ENCODE measurements around the gene PXK. TPM values are rescaled to one million over a fixed set of nuclear protein-coding genes. Genes with fewer than 3 reads are reported as not detected.

The PXK gene
- total RNA-seq, 4 donors from 2014 or later: 28.2 to 35.3 (median 30.3) TPM

- 62% methylated on average over 4 of the region's 4 CpGs for WGBS
- no peaks in the 10 kb centered on the region for H3K9me3 ChIP-seq
- no peak for DNase-seq (ENCODE audit: extremely low spot score)
- H3K27ac ChIP-seq (replicated peaks in 1 of 4): no peak overlapping the region
- intact Hi-C loops (cut with DNase I): no loop called here
- no peaks in the 10 kb centered on the region for H3K27me3 ChIP-seq
- H3K4me3 ChIP-seq: no peak overlapping the region
- no peak for TF ChIP-seq POLR2A (IDR thresholded peaks at IDR 0.05; ENCODE audit: low read depth)
- TF ChIP-seq CTCF (IDR thresholded peaks at IDR 0.05): no peak
- TF ChIP-seq EP300 (IDR thresholded peaks at IDR 0.05): no peak
- no peak for TF ChIP-seq POLR2AphosphoS5 (IDR thresholded peaks at IDR 0.05)
- peaks cover 31 to 49% (median 40%) of the 10 kb centered on the region in 4 donors for H3K4me1 ChIP-seq
- H3K36me3 ChIP-seq: peaks cover 0 to 23% (median 13%) of the 10 kb centered on the region in 4 donors
These were observed 51.2 kb downstream of the PXK start for GRCh38 chr3:58383904-58384303.

- Histone ChIP-seq H3K4me1 (peaks cover 34 to 55% (median 46%) of the 10 kb centered on the region in 4 donors), H3K27me3 (no peaks in the 10 kb centered on the region), H3K4me3 (no peak overlapping the region), H3K36me3 (peaks cover 0 to 23% (median 13%) of the 10 kb centered on the region in 4 donors), H3K9me3 (no peaks in the 10 kb centered on the region), H3K27ac (replicated peaks in 1 of 4) (peak overlapping the region in 1 of 4 donors; percentile 6)
- 84% methylated on average over 3 of the region's 3 CpGs for WGBS
- DNase-seq (ENCODE audit: extremely low spot score): no peak
- intact Hi-C loops (cut with DNase I): no loop called here
- TF ChIP-seq POLR2A (IDR thresholded peaks at IDR 0.05; ENCODE audit: low read depth) (no peak), POLR2AphosphoS5 (IDR thresholded peaks at IDR 0.05) (no peak), CTCF (IDR thresholded peaks at IDR 0.05) (no peak), EP300 (IDR thresholded peaks at IDR 0.05) (no peak)
These were observed 51.8 kb downstream of the PXK start for GRCh38 chr3:58384381-58385090.

- H3K36me3 ChIP-seq: peaks cover 0 to 32% (median 16%) of the 10 kb centered on the region in 4 donors
- TF ChIP-seq POLR2AphosphoS5 (IDR thresholded peaks at IDR 0.05) (peak in 1 of 2 donors; percentile 34), CTCF (IDR thresholded peaks at IDR 0.05) (no peak), POLR2A (IDR thresholded peaks at IDR 0.05; ENCODE audit: low read depth) (no peak), EP300 (IDR thresholded peaks at IDR 0.05) (no peak)
- peaks cover 40 to 65% (median 55%) of the 10 kb centered on the region in 4 donors for H3K4me1 ChIP-seq
- H3K27ac ChIP-seq (replicated peaks in 1 of 4): peak overlapping the region; percentile 36 to 70 (median 65)
- intact Hi-C loops (cut with DNase I): no loop called here
- no peaks in the 10 kb centered on the region for H3K9me3 ChIP-seq
- WGBS: 58% methylated on average over 3 of the region's 3 CpGs
- no peak overlapping the region for H3K4me3 ChIP-seq
- DNase-seq (ENCODE audit: extremely low spot score): no peak
- H3K27me3 ChIP-seq: no peaks in the 10 kb centered on the region
These were observed 54.1 kb downstream of the PXK start for GRCh38 chr3:58386626-58387365.

- WGBS: 59% methylated on average over 6 of the region's 6 CpGs
- TF ChIP-seq EP300 (IDR thresholded peaks at IDR 0.05) (no peak), POLR2AphosphoS5 (IDR thresholded peaks at IDR 0.05) (no peak), POLR2A (IDR thresholded peaks at IDR 0.05; ENCODE audit: low read depth) (no peak), CTCF (IDR thresholded peaks at IDR 0.05) (no peak)
- no peaks in the 10 kb centered on the region for H3K9me3 ChIP-seq
- peak overlapping the region; percentile 36 to 70 (median 65) for H3K27ac ChIP-seq (replicated peaks in 1 of 4)
- H3K4me3 ChIP-seq: peak overlapping the region in 1 of 4 donors; percentile 1
- intact Hi-C loops (cut with DNase I): no loop called here
- peaks cover 46 to 75% (median 65%) of the 10 kb centered on the region in 4 donors for H3K4me1 ChIP-seq
- peaks cover 0 to 25% (median 13%) of the 10 kb centered on the region in 4 donors for H3K36me3 ChIP-seq
- DNase-seq (ENCODE audit: extremely low spot score): no peak
- no peaks in the 10 kb centered on the region for H3K27me3 ChIP-seq
These were observed 55.2 kb downstream of the PXK start for GRCh38 chr3:58387650-58388546.
